ENCODE measurements around the gene CHMP4B. TPM values are rescaled to one million over a fixed set of nuclear protein-coding genes. Genes with fewer than 3 reads are reported as not detected.

CHMP4B gene, protein sequence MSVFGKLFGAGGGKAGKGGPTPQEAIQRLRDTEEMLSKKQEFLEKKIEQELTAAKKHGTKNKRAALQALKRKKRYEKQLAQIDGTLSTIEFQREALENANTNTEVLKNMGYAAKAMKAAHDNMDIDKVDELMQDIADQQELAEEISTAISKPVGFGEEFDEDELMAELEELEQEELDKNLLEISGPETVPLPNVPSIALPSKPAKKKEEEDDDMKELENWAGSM
- total RNA-seq, result 100 to 1,000 TPM; 167 to 230 (median 184) TPM
- long read RNA-seq, donor 1, partial matches to known transcripts, result 9 of 9 reads
- long read RNA-seq, donor 1, other reads (novel, unspliced or antisense), result 0 of 9 reads
- long read RNA-seq, donor 2, partial matches to known transcripts, result 3 of 3 reads
- long read RNA-seq, donor 2, other reads (novel, unspliced or antisense), result 0 of 3 reads

DNA sequence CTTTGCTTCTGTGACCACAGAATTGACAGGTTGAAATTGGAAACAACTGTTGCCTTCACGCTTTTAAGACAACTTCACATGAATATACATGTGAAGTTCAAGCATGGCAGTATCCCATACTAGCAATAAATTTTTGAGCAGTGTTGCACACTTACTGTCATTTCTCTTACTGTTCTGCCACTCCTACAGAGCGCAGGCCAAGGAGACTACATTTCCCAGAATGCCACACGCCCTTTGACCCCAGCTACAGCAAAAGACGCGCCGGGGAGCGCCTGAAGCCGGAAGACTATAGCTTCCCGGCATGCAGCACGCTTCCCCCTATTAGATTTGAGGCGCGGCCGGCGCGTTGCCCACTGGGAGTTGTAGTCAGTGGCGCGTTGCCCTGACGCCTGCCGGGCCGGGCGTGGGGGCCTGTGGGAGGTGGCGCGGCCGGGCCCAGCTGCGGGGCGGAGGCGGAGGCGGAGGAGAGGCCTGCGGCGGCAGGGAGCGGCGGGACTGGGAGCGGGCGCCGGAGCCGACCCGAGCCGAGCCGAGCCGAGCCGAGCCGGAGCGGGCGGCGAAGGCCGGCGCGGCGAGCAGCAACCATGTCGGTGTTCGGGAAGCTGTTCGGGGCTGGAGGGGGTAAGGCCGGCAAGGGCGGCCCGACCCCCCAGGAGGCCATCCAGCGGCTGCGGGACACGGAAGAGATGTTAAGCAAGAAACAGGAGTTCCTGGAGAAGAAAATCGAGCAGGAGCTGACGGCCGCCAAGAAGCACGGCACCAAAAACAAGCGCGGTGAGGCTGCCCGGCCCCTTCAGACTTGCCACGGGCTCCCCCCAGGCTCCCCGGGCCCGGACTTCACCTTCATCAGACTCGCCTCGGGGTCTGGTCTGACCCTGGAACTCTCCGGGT is at the start of gene CHMP4B:
Gene CHMP4B (plus strand): TSS at position 464 of the 891 bp plus-strand sequence. CDS start 121 bp downstream, at position 585.
- Histone ChIP-seq H3K9me3 (no peaks in the 10 kb centered on the region), H3K4me3 (peak within 1 kb of the TSS; percentile 69), H3K4me1 (ENCODE audit: low read depth) (peaks cover 24% of the 10 kb centered on the region), H3K36me3 (ENCODE audit: low read depth) (no peaks in the 10 kb centered on the region)
- TF ChIP-seq, protein P1, sequence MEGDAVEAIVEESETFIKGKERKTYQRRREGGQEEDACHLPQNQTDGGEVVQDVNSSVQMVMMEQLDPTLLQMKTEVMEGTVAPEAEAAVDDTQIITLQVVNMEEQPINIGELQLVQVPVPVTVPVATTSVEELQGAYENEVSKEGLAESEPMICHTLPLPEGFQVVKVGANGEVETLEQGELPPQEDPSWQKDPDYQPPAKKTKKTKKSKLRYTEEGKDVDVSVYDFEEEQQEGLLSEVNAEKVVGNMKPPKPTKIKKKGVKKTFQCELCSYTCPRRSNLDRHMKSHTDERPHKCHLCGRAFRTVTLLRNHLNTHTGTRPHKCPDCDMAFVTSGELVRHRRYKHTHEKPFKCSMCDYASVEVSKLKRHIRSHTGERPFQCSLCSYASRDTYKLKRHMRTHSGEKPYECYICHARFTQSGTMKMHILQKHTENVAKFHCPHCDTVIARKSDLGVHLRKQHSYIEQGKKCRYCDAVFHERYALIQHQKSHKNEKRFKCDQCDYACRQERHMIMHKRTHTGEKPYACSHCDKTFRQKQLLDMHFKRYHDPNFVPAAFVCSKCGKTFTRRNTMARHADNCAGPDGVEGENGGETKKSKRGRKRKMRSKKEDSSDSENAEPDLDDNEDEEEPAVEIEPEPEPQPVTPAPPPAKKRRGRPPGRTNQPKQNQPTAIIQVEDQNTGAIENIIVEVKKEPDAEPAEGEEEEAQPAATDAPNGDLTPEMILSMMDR (IDR thresholded peaks at IDR 0.05), result no peak
- intact Hi-C loops (cut with DNase I, micrococcal nuclease), result no loop called here
- DNase-seq (peak; percentile 99 to 100 (median 100)), ATAC-seq (peak; percentile 94)

DNA sequence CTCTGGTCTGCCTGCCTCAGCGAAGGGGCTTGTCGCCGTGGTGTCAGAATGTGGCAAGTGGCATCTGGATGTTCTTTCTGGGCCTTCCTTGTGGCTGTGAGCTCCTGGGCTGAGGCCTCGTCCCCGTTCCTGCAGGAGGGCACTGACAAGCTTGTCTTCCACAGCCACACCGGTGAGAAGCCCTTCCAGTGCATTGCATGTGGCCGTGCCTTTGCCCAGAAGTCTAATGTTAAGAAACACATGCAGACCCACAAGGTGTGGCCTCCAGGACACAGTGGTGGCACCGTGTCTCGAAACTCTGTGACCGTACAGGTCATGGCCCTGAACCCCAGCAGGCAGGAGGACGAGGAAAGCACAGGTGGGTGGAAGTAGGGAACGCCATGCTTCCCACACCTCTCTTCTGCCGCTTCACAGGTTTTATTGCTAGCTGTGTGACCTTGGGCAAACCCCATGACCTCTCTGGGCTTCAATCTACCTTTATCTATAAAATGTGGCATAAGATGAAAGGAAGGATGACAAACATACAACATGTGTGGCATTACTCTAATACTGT is 49.4 kb upstream of the CHMP4B start:
- DNase-seq (no peak), ATAC-seq (no peak)
- Histone ChIP-seq H3K9me3 (peaks cover 5% of the 10 kb centered on the region), H3K4me1 (ENCODE audit: low read depth) (no peaks in the 10 kb centered on the region), H3K4me3 (no peak overlapping the region), H3K36me3 (ENCODE audit: low read depth) (no peaks in the 10 kb centered on the region)
- TF ChIP-seq, protein P1 (IDR thresholded peaks at IDR 0.05), result no peak
- intact Hi-C loops (cut with DNase I, micrococcal nuclease), result no loop called here

DNA sequence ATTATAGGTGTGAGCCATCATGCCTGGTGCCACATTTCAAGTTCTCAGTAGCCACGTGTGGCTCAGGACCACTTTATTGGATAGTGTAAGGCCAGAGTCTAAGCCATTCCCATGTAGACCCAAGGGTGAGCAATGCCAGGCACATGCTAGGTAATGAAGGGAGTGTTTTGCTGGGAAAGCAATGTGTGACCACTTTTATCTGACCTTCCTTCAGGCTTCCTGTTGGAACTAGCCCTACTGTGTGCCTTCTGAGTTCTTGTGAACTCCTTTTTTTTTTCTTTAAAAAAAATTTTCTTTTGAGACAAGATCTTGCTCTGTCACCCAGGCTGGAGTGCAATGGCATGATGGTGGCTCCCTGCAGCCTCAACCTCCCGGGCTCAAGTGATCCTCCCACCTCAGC is 46.0 kb upstream of the CHMP4B start:
- Histone ChIP-seq H3K4me1 (ENCODE audit: low read depth) (no peaks in the 10 kb centered on the region), H3K36me3 (ENCODE audit: low read depth) (no peaks in the 10 kb centered on the region), H3K9me3 (no peaks in the 10 kb centered on the region), H3K4me3 (no peak overlapping the region)
- TF ChIP-seq, protein P1 (IDR thresholded peaks at IDR 0.05), result no peak
- intact Hi-C loops (cut with DNase I, micrococcal nuclease), result no loop called here
- ATAC-seq (no peak), DNase-seq (no peak)

DNA sequence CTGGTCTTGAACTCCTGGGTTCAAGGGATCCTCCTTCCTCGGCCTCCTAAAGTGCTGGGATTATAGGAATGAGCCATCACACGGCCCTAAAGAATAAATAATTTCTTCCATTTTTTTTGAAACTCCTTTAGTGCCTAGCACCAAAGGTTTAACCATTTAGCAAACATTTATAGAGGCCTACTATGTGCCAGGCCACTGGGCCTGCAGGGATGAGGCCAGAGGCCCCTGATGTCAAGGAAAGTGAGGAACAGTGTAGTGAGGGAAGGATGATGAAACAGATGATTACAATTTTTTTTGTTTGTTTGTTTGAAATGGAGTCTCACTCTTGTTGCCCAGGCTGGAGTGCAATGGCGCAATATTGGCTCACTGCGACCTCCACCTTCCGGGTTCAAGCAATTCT is 45.6 kb upstream of the CHMP4B start:
- Histone ChIP-seq H3K9me3 (no peaks in the 10 kb centered on the region), H3K4me1 (ENCODE audit: low read depth) (no peaks in the 10 kb centered on the region), H3K36me3 (ENCODE audit: low read depth) (no peaks in the 10 kb centered on the region), H3K4me3 (no peak overlapping the region)
- TF ChIP-seq, protein P1 (IDR thresholded peaks at IDR 0.05), result no peak
- DNase-seq (no peak), ATAC-seq (no peak)
- intact Hi-C loops (cut with DNase I, micrococcal nuclease), result no loop called here

DNA sequence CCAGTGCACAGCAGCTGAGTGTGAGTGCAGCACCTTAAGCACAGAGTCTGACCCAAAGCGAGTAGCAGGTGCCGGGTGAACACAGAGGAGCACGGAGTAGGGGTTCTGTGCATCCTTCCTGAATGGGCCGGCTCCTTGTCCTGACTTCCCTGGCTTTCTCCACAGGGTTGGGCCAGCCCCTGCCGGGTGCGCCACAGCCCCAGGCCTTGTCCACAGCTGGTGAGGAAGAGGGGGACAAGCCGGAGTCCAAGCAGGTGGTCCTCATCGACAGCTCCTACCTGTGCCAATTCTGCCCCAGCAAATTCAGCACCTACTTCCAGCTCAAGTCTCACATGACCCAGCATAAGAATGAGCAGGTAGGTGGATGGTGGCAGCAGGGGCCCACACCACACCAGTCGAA is 44.5 kb upstream of the CHMP4B start:
- TF ChIP-seq, protein P1 (IDR thresholded peaks at IDR 0.05), result no peak
- no peaks in the 10 kb centered on the region for H3K9me3 ChIP-seq
- no peaks in the 10 kb centered on the region for H3K4me1 ChIP-seq (ENCODE audit: low read depth)
- no peak overlapping the region for H3K4me3 ChIP-seq
- ATAC-seq, result no peak
- intact Hi-C loops (cut with DNase I, micrococcal nuclease), result no loop called here
- H3K36me3 ChIP-seq (ENCODE audit: low read depth), result no peaks in the 10 kb centered on the region
- DNase-seq, result no peak
